HCT116 (cell line): Measurements from ENCODE around the gene PIPOX.

Experiments used
- CEBPB ChIP-seq: IDR thresholded peaks from 2 replicates; pipeline ENCODE4 v1.6.1; 2012; ENCODE audit warnings: low read depth
- POLR2A ChIP-seq: IDR thresholded peaks from 2 replicates; pipeline ENCODE4 v1.7.0; 2011; ENCODE audit warnings: borderline replicate concordance; ENCODE audit not compliant: insufficient read depth, insufficient read length; ENCODE audit errors: extremely low read depth
- SP1 ChIP-seq: IDR thresholded peaks from 2 replicates; pipeline ENCODE4 v1.6.1; 2012; ENCODE audit warnings: low read depth
- TF ChIP-seq, protein P1 (sequence below), 3 experiments: fragments of 200-600 bp in 1 of 3; sonication (generic) in 1 of 3; IDR thresholded peaks in 2 of 3; conservative IDR thresholded peaks in 1 of 3; 2 replicates each; pipeline ENCODE4 v1.5.1; 2012 to 2017; ENCODE audit warnings: low read depth in 2 of 3, low read length in 2 of 3, antibody characterized with exemption in 1 of 3, borderline replicate concordance in 1 of 3, control low read depth in 1 of 3, mild to moderate bottlenecking in 1 of 3, mixed read lengths in 1 of 3, mixed run types in 1 of 3, moderate library complexity in 1 of 3; ENCODE audit not compliant: insufficient read depth in 1 of 3

DNA sequence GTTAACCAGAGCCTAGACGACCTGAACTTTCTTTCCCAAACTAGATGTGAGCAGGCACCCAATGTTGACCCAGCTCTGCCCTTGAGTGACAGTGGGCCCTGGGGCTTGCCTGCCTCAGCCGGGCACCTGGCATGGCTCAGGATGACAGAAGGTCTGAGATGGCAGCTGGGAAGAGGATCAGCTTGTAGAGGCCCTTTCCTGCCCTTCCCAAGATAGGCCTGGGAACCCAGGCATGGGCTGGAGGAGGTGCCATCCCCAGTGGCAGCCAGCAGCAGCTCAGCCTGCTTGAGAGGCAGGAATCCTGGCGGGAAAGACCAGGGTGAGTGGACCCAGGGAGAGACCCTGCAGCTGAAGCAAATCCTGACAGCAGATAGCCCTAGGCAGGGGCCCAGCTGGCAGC, 59.1 kb downstream of the PIPOX start:
- TF ChIP-seq SP1 (no peak), POLR2A (no peak), CEBPB (no peak)
- TF ChIP-seq, protein P1, sequence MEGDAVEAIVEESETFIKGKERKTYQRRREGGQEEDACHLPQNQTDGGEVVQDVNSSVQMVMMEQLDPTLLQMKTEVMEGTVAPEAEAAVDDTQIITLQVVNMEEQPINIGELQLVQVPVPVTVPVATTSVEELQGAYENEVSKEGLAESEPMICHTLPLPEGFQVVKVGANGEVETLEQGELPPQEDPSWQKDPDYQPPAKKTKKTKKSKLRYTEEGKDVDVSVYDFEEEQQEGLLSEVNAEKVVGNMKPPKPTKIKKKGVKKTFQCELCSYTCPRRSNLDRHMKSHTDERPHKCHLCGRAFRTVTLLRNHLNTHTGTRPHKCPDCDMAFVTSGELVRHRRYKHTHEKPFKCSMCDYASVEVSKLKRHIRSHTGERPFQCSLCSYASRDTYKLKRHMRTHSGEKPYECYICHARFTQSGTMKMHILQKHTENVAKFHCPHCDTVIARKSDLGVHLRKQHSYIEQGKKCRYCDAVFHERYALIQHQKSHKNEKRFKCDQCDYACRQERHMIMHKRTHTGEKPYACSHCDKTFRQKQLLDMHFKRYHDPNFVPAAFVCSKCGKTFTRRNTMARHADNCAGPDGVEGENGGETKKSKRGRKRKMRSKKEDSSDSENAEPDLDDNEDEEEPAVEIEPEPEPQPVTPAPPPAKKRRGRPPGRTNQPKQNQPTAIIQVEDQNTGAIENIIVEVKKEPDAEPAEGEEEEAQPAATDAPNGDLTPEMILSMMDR (IDR thresholded peaks at IDR 0.05 in 2 of 3, conservative IDR thresholded peaks at IDR 0.05 in 1 of 3; ENCODE audit: borderline replicate concordance in 1 of 3, insufficient read depth in 1 of 3, low read depth in 2 of 3, low read length in 2 of 3) = no peak
